NCI-H1417 (cell line): ENCODE results near the gene PAX7.
"Not testable (repeated sequence)": the region's sequence is repeated elsewhere in the genome, so short reads cannot be mapped to it uniquely, and the experiment has no call there.

ENCODE experiments used
- DNase-seq, 3 experiments: peaks; one replicate each; lab custom pipeline; 2025; lab: John Stamatoyannopoulos, UW

PAX7 gene

DNA sequence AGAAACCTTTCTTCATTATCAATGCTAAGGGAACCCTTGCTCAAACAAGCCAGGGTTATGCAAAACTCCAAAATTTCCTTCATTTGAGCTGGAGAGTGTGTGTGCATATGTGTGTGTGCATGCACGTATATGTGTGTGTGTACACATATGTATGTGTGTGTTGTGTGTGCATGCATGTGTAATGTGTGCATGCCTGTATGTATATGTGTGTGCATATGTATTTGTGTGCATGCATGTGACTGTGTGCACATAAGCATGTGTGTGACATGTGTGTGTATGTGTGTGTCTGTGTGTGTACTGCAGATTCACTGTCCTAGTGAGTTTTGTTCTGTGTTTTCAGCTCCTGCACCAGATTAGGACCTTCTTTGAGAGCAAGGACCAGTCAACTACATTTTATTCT is 28.2 kb downstream of the PAX7 start:
- DNase-seq, result no peak

DNA sequence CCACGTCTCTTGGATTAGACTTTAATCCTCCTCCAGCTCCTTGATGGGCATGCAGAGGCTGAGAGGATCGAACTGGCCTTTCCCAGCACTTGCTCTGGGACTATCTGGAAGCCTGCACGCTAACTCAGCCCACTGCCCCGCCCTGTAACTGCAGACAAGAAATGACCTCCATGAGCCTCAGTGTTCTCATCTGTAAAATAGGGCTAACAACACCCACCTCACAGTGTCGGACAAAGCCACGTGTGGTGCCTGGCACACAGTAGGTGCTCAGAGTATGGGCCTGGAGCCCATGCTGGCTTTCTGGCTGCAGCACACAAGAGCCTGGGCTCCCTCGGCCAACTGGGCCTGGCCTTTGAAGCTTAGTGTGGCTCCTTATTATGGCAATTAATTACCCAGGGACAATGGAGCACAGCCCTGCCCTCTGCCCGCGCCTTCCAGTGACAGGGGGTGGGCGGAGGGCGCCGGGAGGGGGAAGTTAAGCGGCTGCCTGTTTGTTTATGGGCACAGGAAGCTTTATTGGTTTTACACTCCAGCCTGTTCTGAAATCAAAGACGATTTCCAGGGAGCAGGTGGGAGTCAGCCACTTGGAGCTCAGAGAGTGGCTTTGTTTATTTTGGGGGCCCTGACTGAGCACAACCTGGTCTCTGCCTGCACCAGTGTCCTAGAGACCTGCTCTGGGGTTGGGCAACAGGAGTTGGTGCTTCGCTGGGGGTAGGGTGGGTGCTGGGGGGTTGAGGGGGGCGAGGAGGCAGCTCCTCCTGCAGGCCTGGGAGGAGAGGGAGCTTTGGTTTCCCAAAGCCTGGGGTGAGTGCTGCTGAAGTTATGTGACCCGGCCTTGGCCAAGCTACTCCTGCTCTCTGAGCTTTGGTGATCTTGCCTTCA is 31.0 kb downstream of the PAX7 start:
- DNase-seq, result peak in 1 of 3 experiments; percentile 7

DNA sequence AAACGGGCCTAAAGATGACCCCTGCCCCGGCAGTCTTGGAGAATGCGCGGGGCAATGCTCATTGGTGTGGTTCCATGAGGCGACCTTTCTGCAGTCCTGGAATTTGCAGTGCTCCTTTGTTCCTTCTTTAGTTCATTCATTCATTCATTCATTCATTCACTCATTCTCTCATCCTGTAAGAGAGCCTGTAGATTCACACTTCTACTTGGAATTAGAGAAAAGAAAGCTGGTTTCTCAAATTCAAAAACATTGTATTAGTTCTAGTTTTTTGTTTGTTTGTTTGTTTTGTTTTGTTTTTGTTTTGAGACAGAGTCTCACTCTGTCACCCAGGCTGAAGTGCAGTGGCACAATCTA is 31.6 kb downstream of the PAX7 start:
- no peak for DNase-seq

DNA sequence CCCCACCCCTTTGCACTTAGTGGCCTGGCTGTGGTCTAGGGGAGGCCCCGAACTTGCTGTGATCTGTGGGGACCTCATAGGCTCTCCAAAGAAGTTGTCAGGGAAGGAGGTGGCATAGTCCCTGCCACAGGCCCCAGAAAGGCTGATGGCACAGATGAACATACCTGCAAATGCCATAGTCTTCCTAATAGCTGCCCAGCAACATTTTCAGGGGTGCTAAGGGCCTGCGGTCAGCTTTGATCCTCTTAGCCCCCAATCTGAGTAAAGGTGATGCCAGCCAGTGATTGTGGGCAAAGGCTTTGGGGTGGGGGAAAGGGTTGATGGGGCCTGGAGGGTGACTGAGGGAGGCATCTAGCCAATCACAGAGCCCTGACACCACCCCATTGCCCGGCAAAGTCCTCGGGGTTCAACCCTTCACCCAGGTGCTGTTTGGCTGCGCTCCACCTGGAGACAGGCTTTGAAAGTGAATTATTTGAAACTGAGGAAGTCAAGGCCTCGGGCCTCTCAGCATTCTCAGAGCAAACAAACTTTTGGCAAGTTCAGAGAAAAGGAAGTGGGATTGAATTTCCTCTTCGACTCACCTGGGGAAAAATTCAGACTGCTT is 35.8 kb downstream of the PAX7 start:
- DNase-seq, result no peak

DNA sequence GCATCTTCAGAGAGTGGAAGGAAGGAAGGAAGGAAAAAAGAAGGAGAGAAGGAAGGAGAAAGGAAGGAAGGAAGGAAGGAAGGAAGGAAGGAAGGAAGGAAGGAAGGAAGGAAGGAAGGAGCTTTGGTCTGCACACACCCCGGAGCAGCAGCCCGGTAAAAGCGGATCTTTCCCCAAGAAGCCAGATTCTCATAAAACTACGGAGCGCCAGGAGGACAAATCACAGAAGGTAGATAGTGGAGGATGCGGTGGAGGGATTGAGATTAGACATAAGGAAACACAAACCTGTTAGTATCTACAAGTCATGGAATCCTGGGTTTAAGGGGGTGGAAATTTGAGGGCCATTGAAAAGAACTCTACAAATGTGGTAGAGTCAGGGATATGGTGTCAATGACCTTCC is 36.7 kb downstream of the PAX7 start:
- no peak for DNase-seq

DNA sequence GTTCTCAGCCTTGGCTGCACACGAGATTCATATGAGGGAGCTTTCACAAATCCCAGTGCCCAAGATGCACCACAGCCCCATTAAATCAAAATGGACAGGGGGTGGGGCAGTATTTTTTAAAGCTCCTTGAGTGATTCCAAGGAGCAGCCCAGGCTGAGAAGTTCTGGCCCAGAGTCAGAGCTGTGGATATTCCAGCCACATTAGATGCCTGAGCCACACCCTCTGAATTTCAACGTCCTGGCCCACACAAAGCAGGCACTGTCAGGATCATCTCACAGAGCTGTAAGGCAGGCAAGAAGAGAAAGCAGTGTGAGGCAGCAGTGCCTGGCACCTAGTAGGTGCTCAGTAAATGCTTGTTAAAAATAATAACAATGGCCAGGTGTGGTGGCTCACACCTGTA is 37.4 kb downstream of the PAX7 start:
- no peak for DNase-seq

DNA sequence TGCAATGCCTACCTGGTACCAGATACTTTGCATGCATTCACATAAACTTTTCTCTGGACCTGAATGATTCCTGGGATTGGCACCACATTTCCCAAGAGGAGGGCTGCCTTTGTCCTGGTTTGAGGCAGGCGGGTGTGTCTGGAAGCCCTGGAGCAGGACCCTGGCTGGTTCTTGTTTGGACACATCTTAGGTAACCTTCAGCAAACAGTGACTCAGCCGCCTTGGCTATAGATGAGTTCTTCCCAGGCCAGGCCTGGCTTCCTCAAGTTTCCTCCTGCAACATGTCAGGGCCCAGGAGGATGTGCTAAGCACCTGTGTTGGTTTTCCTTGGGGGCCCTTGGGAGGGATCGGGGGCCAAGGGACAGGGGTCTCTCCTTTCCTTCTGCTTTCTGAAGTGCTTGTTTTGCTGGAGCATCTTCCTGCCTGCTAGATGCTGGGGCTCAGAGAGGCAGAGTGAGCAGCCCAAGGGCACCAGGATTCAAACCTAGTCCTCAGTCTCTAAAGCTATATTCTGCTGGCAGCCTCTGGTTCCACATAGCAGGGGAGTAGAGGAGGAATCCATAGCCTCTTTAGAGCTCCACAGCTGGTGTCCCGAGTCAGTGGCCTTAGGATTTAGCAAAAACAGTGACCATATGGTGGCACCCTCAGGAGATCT is 38.2 kb downstream of the PAX7 start:
- DNase-seq, result no peak

DNA sequence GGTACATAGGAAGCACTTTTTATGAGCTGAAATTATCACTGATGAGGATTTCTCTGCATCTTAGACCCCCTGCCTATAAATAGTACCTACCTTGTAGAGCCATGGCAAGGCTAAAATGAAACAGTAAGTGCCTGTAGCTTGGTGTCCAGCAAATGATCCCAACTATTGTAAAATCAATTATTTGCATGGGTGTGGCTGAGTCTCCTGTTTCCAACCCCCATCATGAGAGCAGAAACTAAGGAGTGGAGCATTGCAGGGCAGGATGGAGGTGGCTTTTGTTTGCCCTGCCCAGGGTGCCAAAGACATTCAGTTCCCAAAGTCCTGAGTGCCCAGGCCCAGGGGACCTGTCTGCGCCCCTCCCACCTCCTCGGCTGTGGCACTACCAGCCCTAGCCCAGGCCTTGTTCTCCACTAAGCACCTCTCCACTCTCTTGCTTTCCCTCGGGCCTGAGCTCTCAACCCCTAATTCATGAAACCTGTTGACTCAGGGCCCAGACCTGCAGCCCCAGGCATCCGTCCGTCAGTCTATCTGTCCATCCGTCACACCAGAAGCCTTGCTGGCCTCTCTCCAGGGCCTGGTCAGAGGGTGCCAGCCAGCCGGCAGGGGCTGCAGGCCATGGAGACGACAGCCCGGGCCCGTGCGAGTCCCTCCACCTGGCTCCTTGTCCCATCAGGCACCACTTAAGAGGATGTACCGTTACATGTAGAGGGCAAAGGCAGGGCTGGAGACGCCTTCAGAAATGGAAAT is 39.6 kb downstream of the PAX7 start:
- DNase-seq, result no peak

DNA sequence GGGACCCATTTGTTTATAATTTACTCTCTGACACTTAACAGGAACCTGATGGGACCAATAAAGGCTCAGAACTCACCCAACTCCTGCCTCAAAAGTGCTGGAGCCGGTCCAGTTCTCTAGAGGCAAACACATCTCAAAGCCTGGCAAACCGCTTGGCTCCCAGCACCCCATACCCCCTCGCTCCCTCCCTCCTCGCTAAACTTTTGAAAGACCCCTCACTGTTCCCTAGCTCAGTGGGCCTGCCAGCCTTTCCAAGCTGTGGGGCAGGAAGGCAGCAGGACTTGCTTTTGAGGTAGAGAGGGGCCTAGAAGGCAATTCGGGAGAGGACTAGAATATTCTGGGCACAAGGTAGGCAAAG is 40.2 kb downstream of the PAX7 start:
- DNase-seq, result no peak

DNA sequence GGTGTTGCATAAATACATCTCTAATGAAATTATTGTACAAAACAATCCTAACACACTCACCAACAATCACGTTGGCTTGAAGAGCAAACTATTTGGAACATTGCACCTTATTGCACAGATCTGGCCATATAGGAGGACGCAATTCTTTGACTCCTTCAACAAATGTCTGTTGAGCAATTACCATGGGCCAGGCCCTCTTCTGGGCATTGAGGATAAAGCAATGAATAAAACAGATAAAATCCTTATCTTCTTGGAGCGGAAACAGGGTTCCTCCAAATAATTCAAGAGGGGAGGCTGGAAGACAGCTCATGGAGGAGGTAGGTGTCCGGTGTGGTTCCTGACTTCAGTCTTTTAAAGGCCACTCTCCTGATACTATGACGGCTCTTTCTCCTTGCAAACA is 43.3 kb downstream of the PAX7 start:
- no peak for DNase-seq

DNA sequence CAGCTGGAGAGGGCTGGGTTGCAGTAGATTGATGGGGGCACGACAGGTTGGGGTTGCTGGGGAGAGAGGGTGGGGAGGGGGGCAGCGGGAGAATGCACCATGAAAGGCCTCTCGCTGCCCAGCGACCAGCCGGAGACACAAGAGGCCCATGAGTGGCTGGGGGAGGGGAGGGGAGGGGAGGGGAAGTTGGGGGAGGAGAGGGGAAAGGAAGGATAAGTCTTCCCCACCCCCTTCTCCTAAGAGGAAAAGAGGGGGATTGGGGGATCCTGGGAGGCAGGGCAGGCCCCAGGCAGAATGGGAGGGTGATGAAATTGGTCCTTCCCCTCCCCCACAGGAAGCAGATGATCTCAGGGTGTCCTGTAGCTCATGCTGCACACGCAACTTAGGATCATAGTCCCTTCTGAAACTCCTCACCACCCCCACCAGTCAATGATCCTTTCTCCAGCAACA is 45.7 kb downstream of the PAX7 start:
- DNase-seq, result no peak

DNA sequence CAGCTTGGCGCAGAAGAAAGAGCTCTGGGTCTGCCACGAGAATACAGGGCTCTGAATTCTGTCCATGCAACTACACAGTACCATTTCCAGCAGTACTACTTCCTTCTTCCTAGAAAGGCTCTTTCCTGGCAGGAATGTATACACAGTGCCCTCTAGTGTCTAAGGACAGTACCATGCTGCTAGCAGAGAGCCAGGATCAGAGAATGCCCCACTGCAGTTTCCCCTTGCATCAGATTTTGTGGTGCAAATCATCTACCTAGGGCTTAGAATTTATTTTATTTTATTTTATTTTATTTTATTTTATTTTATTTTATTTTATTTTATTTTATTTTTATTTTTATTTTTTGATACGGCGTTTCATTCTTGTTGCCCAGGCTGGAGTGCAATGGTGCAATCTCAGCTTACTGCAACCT is 50.8 kb downstream of the PAX7 start:
- peak in 2 of 3 experiments; percentile 3 to 33 for DNase-seq

DNA sequence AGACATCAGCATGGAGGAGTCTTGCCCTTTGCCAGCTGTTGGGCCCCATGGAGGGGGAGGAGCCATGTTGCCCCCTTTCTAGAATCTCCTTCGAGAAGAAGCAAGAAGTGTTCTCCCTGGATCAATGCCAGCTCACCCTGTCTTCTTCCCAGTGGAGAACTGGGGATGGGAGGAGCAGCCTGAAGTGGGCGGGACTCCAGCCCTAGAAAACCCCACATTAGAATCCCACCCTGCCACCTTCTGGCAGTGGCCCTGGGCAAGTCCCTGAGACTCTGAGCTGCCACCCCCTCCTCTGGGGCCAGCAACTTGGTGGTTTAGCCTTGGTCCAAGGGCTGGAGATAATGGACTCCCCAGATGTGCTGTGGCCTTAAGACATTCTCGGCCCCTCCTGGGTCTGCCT is 51.7 kb downstream of the PAX7 start:
- DNase-seq, result no peak

DNA sequence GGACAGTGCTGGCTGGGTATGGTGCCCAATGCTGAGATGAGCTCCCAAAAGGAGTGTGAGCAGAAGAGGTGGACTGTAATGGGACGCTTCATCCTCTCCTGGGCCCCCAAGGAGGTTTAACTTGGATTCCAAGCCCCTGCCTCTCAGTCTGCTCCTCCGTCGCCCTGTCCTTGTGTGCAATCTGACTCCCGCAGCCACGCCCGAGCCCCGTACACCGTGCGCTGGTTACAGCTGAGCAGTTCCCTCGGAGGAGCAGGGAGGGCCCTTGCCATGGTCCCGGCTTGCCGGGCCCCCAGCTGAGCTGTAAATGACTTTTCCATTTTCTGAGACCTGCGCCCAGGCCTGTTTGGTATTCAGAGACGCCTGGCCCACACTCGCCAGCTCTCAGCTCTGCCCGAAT is 53.7 kb downstream of the PAX7 start:
- no peak for DNase-seq

DNA sequence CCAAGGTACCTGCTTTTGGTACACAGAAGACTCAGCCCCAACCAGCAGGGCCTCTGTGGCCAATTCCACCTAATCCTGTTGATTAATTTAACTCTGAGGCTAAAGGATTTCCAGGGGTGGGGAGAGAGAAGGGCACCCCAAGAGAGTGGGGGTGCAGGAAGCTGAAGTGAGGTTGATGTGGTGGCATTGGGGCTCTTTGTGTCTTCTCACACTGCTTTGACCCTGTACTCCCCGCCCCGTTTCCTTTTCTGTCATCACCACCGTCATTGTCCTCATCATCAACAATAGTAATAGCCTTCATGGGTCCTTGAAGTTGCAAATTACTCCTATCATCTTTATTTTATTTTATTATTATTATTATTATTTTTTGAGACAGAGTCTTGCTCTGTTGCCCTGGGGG is 55.9 kb downstream of the PAX7 start:
- DNase-seq, result no peak

DNA sequence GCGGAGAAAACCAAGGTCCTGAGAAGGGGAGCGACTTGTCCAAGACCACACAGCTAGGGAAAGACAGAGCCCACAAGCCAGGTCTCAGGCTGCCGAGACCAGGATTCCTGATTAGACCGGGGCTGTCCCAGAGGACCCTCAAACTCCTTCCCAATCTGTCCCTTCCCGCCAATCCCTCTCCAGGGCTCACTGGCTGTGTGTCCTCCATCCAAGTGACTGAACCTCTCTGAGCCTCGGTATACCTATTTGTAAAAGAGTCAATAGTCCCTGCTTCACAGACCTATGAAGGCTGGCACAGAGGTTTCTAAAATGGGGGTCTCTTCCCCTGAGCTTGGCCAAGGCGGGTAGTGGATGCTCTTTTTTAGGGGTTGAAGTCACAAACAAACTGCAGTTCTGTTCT is 56.6 kb downstream of the PAX7 start:
- DNase-seq, result no peak

DNA sequence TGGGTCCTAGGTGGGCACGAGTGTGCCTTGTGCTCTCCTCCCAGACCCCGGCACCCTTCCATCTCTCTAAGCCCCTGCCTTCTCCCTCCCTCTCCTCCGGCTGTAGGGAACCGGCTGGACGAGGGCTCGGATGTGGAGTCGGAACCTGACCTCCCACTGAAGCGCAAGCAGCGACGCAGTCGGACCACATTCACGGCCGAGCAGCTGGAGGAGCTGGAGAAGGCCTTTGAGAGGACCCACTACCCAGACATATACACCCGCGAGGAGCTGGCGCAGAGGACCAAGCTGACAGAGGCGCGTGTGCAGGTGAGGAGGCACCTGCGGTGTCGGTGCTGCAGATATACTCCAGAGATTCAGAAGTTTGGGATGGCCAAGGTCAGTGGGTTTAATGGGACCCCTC is 61.0 kb downstream of the PAX7 start:
- DNase-seq, result no peak

DNA sequence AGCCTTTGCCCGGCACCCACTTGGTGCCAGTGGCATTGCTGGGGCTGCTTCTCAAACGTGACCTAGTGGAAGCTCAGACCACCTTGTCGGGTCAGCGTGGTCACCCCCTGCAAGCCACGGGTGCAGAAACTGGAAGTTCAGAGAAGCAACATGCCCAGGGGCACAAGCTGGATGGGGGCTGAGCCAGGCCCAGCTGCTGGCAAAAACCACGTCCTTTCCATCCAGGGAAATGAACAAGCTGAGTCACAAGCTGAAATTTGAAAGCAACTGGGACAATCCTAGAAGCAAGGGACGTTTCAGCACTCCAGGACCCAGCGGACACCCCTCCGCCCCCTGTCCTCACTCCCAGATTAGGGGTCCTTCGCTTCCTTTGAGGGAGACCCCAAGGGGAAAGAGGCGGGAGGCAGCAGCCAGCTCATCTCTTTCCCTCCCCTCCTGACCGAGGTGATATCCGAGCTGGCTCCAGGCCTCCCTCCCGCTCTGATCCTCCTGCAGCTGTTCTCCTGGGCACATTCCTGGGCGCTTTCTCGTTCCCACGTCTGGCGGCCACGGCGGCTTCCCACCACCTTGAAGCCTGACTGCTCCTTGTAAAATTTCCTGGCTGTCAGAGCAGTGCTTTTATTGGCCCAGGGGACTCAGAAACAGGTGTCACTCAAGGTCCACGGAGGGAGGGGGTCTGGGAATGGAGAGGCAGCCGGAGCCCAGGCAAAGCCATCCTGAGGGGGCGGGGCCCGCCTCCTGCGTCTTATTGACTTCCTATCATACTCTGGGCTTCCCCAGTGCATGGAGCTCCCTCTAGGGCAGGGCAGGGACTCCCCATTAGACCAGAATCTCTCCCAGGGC is 62.8 kb downstream of the PAX7 start:
- peak in 1 of 3 experiments; percentile 52 for DNase-seq

DNA sequence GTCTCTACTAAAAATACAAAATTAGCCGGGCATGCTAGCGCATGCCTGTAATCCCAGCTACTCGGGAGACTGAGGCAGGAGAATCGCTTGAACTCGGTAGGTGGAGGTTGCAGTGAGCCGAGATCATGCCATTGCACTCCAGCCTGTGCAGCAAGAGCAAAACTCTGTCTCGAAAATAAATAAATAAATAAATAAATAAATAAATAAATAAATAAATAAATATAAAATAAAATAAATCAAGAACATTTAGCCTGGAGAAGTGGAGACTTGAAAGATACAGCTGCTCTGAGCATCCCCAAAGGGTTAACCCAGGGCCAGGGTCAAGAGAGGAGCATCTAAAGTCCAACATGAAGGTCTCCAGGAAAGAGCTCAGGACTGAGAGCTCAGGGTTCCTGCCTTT is 63.6 kb downstream of the PAX7 start:
- DNase-seq, result not testable (repeated sequence)

DNA sequence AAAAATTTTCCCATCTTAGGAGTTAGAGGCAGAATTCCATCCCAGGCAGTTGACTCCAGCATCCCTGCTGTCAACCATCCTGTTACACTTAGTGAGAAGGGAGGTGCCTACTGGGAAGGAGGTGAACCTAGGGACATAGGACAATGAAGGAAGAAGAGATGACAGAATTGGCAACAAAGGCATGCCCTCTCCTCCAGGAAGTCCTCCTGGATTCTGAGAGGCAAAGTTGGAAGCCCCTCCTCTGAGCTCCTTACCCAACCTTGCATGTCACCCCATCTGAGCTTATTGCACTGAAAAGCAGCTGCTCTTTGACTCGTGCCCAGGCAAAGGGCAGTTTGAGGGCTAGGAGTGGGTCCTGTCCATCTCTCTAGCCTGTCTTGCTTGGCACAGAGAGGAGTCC is 66.9 kb downstream of the PAX7 start:
- DNase-seq, result no peak

DNA sequence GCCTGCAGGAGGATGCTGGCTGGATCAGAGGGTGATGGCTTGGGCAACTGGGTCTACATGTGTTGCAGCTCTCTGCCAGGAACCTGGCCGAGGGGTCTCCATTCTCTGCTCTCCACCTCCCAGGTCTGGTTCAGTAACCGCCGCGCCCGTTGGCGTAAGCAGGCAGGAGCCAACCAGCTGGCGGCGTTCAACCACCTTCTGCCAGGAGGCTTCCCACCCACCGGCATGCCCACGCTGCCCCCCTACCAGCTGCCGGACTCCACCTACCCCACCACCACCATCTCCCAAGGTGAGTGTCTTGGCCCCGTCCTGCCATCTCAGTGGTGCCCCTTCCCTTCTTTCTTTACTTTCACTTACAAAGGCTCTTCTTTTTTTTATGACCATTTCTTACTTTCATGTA is 69.9 kb downstream of the PAX7 start:
- DNase-seq, result no peak

DNA sequence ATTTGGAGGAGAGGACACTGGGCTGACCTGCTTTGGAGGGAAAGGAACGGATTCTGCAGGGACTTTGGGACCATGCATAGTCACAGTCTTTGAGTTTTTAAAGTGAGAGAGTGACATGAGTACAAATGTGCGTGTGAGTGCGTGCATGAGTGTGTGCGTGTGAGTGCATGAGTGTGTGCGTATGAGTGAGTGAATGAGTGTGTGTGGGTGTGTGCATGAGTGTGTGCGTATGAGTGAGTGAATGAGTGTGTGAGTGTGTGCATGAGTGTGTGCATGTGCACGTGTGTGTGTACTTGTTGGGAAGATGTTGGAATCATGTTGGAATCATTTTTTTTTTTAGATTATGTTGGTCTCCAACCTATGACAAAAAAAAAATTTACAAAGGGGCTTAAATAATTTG is 70.5 kb downstream of the PAX7 start:
- DNase-seq, result no peak
